CD4-positive, alpha-beta T cell treated with Interleukin-12 subunit alpha and Interleukin-12 subunit beta, for 1 hour (primary cell): ENCODE data around the gene ARID3B.
A peak's percentile ranks its signal among the peaks of the same experiment; 100 is the strongest.

Experiments
- DNase-seq: peaks from one replicate; pipeline ENCODE4 v3.0.0-alpha.2; 2020

ARID3B gene

GRCh38 chr15:74608786-74609185, 67.8 kb downstream of the ARID3B start:
- no peak for DNase-seq

- no peak for DNase-seq
Measured at GRCh38 chr15:74609938-74610301, 68.9 kb downstream of the ARID3B start.

GRCh38 chr15:74610302-74610951, 69.4 kb downstream of the ARID3B start:
- DNase-seq = no peak

- DNase-seq = no peak
Measured at GRCh38 chr15:74611341-74611740, 70.3 kb downstream of the ARID3B start.

GRCh38 chr15:74611834-74612233, 70.8 kb downstream of the ARID3B start:
- DNase-seq = no peak

- no peak for DNase-seq
Measured at GRCh38 chr15:74612677-74613076, 71.7 kb downstream of the ARID3B start.

GRCh38 chr15:74613089-74613952, 72.3 kb downstream of the ARID3B start:
- no peak for DNase-seq

GRCh38 chr15:74613953-74614743, 73.1 kb downstream of the ARID3B start:
- no peak for DNase-seq

- peak; percentile 96 for DNase-seq
Measured at GRCh38 chr15:74614744-74615507, 73.9 kb downstream of the ARID3B start.

GRCh38 chr15:74615508-74616365, 74.7 kb downstream of the ARID3B start, which contains the start of gene CLK3:
Gene CLK3 (plus strand): TSS chr15:74615836. CDS start chr15:74619197, 3,361 bp downstream.
- DNase-seq = peak; percentile 96

GRCh38 chr15:74616366-74616939, 75.4 kb downstream of the ARID3B start:
- peak; percentile 76 for DNase-seq

GRCh38 chr15:74616996-74617395, 76.0 kb downstream of the ARID3B start:
- DNase-seq = no peak

- no peak for DNase-seq
Measured at GRCh38 chr15:74618841-74619596, 78.0 kb downstream of the ARID3B start.

GRCh38 chr15:74619916-74620635, 79.1 kb downstream of the ARID3B start:
- no peak for DNase-seq

- peak; percentile 81 for DNase-seq
Measured at GRCh38 chr15:74620636-74621545, 79.9 kb downstream of the ARID3B start.

GRCh38 chr15:74621546-74621920, 80.5 kb downstream of the ARID3B start:
- DNase-seq = no peak

GRCh38 chr15:74621936-74622335, 80.9 kb downstream of the ARID3B start:
- no peak for DNase-seq

GRCh38 chr15:74622758-74623157, 81.7 kb downstream of the ARID3B start:
- DNase-seq = no peak
